Activated CD8-positive, alpha-beta T cell treated with anti-CD3 and anti-CD28 coated beads, Interleukin-2, amount 10 ng/mL, durations not matched to agents 7 days and 5 days (primary cell): ENCODE measurements around the gene VIT. TPM values are rescaled to one million over a fixed set of nuclear protein-coding genes. Genes with fewer than 3 reads are reported as not detected.
"Not testable (repeated sequence)": the region's sequence is repeated elsewhere in the genome, so short reads cannot be mapped to it uniquely, and the experiment has no call there.

Experiments used
- ATAC-seq: fragments of 150-1000 bp; cut with Tn5 transposase; one replicate; pipeline ENCODE4 v1.10.0; 2021; ENCODE audit warnings: moderate library complexity
- CTCF ChIA-PET: fragments of 350-600 bp; sonication (Branson Sonifier 250); formaldehyde crosslinking; loops from one replicate; lab custom pipeline; 2021; ENCODE audit warnings: antibody characterized with exemption; lab: Charles Lee
- POLR2A ChIA-PET: fragments of 350-600 bp; sonication (Branson Sonifier 250); formaldehyde crosslinking; loops from one replicate; lab custom pipeline; 2021; ENCODE audit warnings: antibody characterized with exemption; lab: Charles Lee
- DNase-seq: peaks from one replicate; pipeline ENCODE4 v3.0.0-alpha.2; 2020
- H3K27ac Mint-ChIP-seq: one replicate; pipeline ENCODE4 v1.8.0; 2021; ENCODE audit warnings: mild to moderate bottlenecking, mixed read lengths
- H3K27me3 Mint-ChIP-seq: one replicate; pipeline ENCODE4 v1.8.0; 2021; ENCODE audit warnings: low read depth, mixed read lengths
- H3K36me3 Mint-ChIP-seq: one replicate; pipeline ENCODE4 v1.8.0; 2021; ENCODE audit warnings: low read depth, mixed read lengths
- H3K4me1 Mint-ChIP-seq: one replicate; pipeline ENCODE4 v1.8.0; 2021; ENCODE audit warnings: low read depth, mixed read lengths
- H3K4me3 Mint-ChIP-seq: one replicate; pipeline ENCODE4 v1.8.0; 2021; ENCODE audit warnings: mild to moderate bottlenecking, mixed read lengths
- H3K9me3 Mint-ChIP-seq: one replicate; pipeline ENCODE4 v1.8.0; 2022; ENCODE audit warnings: mixed read lengths; ENCODE audit not compliant: insufficient read depth
- total RNA-seq, 2 experiments: library from RNA; stranded (reverse); gene quantifications; one replicate each; pipeline ENCODE4 v1.2.3, GENCODE V29; 2021

The VIT gene
- total RNA-seq, 2 experiments from 2014 or later, result not detected

GRCh38 chr2:36820942-36821605 is 124.6 kb downstream of the VIT start:
- CTCF ChIA-PET, result interaction anchor here (1.1 kb wide), 1 partner anchor 9 kb away, joined by 5 read pairs; no protein-coding TSS in a partner anchor
- no peak overlapping the region for H3K27ac Mint-ChIP-seq
- no peaks in the 10 kb centered on the region for H3K36me3 Mint-ChIP-seq
- DNase-seq, result no peak
- ATAC-seq, result no peak
- H3K27me3 Mint-ChIP-seq, result peaks cover 2% of the 10 kb centered on the region
- no peak overlapping the region for H3K4me3 Mint-ChIP-seq
- no peaks in the 10 kb centered on the region for H3K4me1 Mint-ChIP-seq
- POLR2A ChIA-PET, result no interaction called here
- no peaks in the 10 kb centered on the region for H3K9me3 Mint-ChIP-seq

- peaks cover 14% of the 10 kb centered on the region for H3K27me3 Mint-ChIP-seq
- H3K27ac Mint-ChIP-seq, result no peak overlapping the region
- DNase-seq, result no peak
- no peaks in the 10 kb centered on the region for H3K4me1 Mint-ChIP-seq
- CTCF ChIA-PET, result no interaction called here
- no peak overlapping the region for H3K4me3 Mint-ChIP-seq
- no peak for ATAC-seq
- POLR2A ChIA-PET, result no interaction called here
- no peaks in the 10 kb centered on the region for H3K36me3 Mint-ChIP-seq
- H3K9me3 Mint-ChIP-seq, result no peaks in the 10 kb centered on the region
These were observed 127.4 kb downstream of the VIT start for GRCh38 chr2:36823862-36824261.

- ATAC-seq, result no peak
- H3K9me3 Mint-ChIP-seq, result no peaks in the 10 kb centered on the region
- H3K36me3 Mint-ChIP-seq, result no peaks in the 10 kb centered on the region
- CTCF ChIA-PET, result no interaction called here
- no peaks in the 10 kb centered on the region for H3K4me1 Mint-ChIP-seq
- no peak overlapping the region for H3K4me3 Mint-ChIP-seq
- no peak for DNase-seq
- POLR2A ChIA-PET, result no interaction called here
- no peak overlapping the region for H3K27ac Mint-ChIP-seq
- H3K27me3 Mint-ChIP-seq, result peaks cover 15% of the 10 kb centered on the region
These were observed 127.8 kb downstream of the VIT start for GRCh38 chr2:36824273-36824672.

DNA sequence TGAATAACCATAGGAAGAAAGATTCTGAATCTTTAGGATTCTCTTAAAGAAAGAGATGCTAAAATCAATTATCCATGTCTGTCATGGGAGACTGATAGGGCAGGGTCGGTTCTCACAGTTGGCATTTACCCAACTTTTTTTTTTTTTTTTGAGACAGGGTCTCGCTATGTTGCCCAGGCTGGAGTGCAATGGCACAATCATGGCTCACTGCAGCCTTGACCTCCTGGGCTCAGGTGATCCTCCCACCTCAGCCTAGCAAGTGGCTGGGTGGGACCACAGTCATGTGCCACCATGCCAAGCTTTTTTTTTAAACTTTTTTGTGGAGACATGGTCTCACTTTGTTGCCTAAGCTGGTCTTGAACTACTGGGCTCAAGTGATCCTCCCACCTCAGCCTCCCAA is 128.2 kb downstream of the VIT start:
- POLR2A ChIA-PET, H3K9me3 Mint-ChIP-seq, H3K36me3 Mint-ChIP-seq, H3K27ac Mint-ChIP-seq, H3K4me3 Mint-ChIP-seq, ATAC-seq, DNase-seq, H3K4me1 Mint-ChIP-seq, CTCF ChIA-PET: not testable (repeated sequence)
- peaks cover 15% of the 10 kb centered on the region for H3K27me3 Mint-ChIP-seq

DNA sequence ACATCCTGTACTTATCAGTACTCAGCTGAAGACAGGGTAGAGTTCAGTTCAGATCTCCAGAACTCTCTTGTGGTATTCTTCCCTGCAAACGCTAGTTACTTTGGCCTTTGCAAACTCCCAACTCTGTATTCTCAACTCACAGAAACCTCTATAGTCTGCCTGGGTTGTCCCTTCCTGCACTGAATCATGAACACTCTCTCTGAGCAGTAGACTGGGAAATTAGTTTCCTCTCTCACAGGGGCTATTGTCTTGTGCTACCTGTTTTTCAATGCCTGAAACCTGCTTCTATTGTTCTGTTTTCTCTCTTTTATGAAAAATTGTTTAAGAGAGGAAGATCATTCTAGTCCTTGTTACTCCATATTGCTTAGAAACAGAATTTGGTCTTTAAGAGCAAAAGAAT is 134.7 kb downstream of the VIT start:
- Mint-ChIP-seq H3K9me3 (no peaks in the 10 kb centered on the region), H3K27ac (no peak overlapping the region), H3K4me1 (peaks cover 10% of the 10 kb centered on the region), H3K36me3 (no peaks in the 10 kb centered on the region), H3K4me3 (no peak overlapping the region), H3K27me3 (peaks cover 21% of the 10 kb centered on the region)
- POLR2A ChIA-PET, result no interaction called here
- CTCF ChIA-PET, result interaction anchor here (1.3 kb wide), 1 partner anchor 46 kb away, joined by 4 read pairs; no protein-coding TSS in a partner anchor
- ATAC-seq, result no peak
- no peak for DNase-seq

GRCh38 chr2:36834203-36834602 is 137.7 kb downstream of the VIT start:
- no peak overlapping the region for H3K4me3 Mint-ChIP-seq
- no peak for DNase-seq
- ChIA-PET POLR2A (no interaction called here), CTCF (no interaction called here)
- H3K27me3 Mint-ChIP-seq, result peaks cover 8% of the 10 kb centered on the region
- no peaks in the 10 kb centered on the region for H3K36me3 Mint-ChIP-seq
- no peaks in the 10 kb centered on the region for H3K9me3 Mint-ChIP-seq
- no peak overlapping the region for H3K27ac Mint-ChIP-seq
- ATAC-seq, result no peak
- H3K4me1 Mint-ChIP-seq, result peaks cover 10% of the 10 kb centered on the region

DNA sequence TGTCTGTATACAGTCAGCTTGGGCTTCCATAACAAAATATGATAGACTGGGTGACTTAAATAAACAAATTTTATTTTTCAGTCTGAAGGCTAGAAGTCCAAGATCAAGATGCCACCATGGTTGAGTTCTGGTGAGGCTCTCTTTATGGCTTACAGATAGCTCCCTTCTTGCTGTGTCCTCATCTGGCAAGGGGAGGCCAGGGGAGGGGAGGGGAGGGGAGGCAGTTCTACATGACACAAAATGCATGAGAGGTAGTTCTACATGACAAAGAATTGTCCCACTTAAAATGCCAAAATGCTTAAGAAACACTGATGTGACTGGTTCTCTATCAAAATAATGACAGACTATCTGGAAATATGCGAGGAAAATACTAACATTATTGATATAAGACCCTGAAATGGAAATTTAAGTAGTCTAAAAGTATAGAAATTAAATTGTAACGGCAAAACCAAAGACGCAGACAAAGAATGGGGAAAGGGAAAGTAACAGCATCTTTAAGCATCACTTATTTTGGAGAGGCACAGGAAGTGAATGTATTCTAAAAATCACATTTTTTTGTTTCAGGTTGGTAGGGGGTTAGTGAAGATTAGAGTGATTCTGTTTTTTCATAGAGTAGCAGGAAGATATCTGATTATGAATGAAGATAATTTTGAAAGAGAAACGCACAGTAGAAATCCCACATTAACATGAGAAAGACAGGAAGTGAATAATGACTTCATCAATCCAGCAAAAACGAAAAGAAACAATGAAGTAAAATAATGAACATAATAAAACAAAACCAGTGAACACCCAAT is 138.4 kb downstream of the VIT start:
- H3K4me1 Mint-ChIP-seq, result peaks cover 10% of the 10 kb centered on the region
- ATAC-seq (no peak), DNase-seq (no peak)
- H3K27ac Mint-ChIP-seq, result peak overlapping the region; percentile 27
- H3K36me3 Mint-ChIP-seq, result no peaks in the 10 kb centered on the region
- peaks cover 8% of the 10 kb centered on the region for H3K27me3 Mint-ChIP-seq
- CTCF ChIA-PET, result no interaction called here
- POLR2A ChIA-PET, result no interaction called here
- no peaks in the 10 kb centered on the region for H3K9me3 Mint-ChIP-seq
- no peak overlapping the region for H3K4me3 Mint-ChIP-seq

DNA sequence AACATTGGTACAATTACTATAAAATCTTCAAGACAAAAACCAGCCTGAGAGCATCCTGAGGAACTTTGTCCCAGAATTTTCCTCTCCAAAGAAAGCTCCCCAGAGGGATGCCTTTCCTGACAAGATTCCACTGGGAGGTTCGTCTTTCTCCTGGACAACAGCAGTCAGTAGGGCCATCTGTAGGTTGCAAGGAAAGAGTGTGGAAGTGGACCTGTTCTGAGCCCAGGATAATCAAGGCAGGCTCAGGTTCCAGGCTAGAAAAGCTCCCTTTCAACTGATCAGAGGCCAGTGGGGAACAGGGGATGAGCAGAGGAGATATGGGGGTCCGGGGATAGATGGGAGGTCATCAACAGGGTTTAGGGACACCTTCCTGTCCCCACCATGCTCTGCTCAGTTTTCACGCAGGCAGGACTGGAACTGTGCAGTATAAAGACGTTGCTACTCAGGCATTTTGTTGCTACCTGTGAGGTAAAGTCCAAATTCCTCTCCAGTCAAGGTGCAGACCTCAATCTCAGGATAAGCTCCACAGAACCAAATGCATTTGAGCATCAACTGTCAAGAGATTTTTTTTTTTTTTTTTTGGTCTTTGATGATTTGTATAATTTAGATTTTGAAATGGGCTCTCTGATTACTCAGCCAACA is 143.6 kb downstream of the VIT start:
- peaks cover 13% of the 10 kb centered on the region for H3K36me3 Mint-ChIP-seq
- no peak overlapping the region for H3K4me3 Mint-ChIP-seq
- no peaks in the 10 kb centered on the region for H3K9me3 Mint-ChIP-seq
- H3K4me1 Mint-ChIP-seq, result peaks cover 6% of the 10 kb centered on the region
- DNase-seq (no peak), ATAC-seq (no peak)
- POLR2A ChIA-PET, result no interaction called here
- H3K27ac Mint-ChIP-seq, result no peak overlapping the region
- H3K27me3 Mint-ChIP-seq, result no peaks in the 10 kb centered on the region
- CTCF ChIA-PET, result no interaction called here

DNA sequence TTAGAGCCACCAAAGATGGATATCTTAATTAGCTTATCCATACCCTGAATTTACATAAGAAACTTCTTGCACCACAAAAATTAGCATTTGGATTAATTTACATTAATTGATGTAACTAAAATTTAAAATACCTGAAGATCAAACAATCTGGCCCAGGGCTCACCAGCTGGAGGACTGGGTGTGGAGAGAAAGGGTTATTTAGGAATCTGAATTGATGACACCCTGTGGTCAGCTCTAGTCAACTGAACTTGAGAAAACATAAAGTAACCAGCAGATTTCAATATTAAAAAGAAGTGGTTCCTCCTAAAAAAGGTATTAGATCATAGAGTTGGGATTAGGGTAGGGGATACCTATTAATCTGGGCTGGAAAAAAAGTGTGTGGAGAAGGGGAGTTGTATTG is 147.3 kb downstream of the VIT start:
- peaks cover 22% of the 10 kb centered on the region for H3K36me3 Mint-ChIP-seq
- ChIA-PET CTCF (no interaction called here), POLR2A (no interaction called here)
- no peak overlapping the region for H3K4me3 Mint-ChIP-seq
- DNase-seq (no peak), ATAC-seq (no peak)
- H3K4me1 Mint-ChIP-seq, result no peaks in the 10 kb centered on the region
- H3K27ac Mint-ChIP-seq, result no peak overlapping the region
- no peaks in the 10 kb centered on the region for H3K9me3 Mint-ChIP-seq
- no peaks in the 10 kb centered on the region for H3K27me3 Mint-ChIP-seq

DNA sequence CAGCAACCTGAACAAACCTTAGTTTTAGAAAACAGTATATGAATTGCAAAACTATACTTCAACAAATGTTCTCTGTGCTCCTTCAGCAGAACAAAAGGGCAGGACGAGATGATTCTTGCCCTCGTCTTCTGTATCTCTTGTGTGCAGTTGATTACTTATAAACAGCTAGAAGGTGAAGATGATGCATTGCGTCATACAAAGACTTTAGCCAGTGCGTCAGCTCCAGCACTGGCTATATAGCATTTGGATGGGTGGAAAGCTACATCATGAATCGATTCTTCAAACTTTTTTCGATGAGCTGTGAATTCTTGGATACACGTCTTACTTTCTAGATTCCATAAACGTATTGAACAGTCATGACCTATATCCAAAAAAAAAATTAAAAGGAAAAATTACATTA is 152.8 kb downstream of the VIT start:
- ChIA-PET POLR2A (no interaction called here), CTCF (interaction anchor here (0.7 to 1.7 kb wide), 2 partner anchors 70 to 112 kb away, joined by 3 to 10 read pairs; no protein-coding TSS in a partner anchor)
- no peaks in the 10 kb centered on the region for H3K9me3 Mint-ChIP-seq
- peaks cover 33% of the 10 kb centered on the region for H3K36me3 Mint-ChIP-seq
- no peak overlapping the region for H3K4me3 Mint-ChIP-seq
- no peaks in the 10 kb centered on the region for H3K4me1 Mint-ChIP-seq
- DNase-seq (no peak), ATAC-seq (no peak)
- no peak overlapping the region for H3K27ac Mint-ChIP-seq
- no peaks in the 10 kb centered on the region for H3K27me3 Mint-ChIP-seq

DNA sequence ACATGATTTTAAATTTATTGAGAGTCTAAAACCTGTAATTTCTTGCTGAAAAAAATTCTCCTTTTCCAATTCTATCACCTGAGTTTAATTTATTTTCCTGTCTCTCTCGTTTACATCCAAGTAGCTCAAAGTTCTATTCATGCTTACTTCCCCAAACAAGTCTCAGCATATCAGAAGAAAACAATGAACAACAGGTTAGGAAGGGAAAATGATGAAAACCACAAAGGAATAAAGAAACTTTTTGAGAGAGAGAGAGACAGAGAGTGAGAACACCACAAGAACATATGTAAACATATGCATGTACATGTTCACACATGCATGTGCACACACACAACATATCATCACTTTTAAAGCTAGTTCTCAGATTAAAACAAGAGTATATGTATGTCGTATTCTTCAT is 157.7 kb downstream of the VIT start:
- H3K9me3 Mint-ChIP-seq, result no peaks in the 10 kb centered on the region
- H3K4me1 Mint-ChIP-seq, result peaks cover 10% of the 10 kb centered on the region
- ChIA-PET POLR2A (no interaction called here), CTCF (no interaction called here)
- ATAC-seq, result no peak
- DNase-seq, result no peak
- peaks cover 50% of the 10 kb centered on the region for H3K36me3 Mint-ChIP-seq
- H3K27ac Mint-ChIP-seq, result no peak overlapping the region
- H3K4me3 Mint-ChIP-seq, result no peak overlapping the region
- no peaks in the 10 kb centered on the region for H3K27me3 Mint-ChIP-seq

- ATAC-seq, result no peak
- no peak for DNase-seq
- Mint-ChIP-seq H3K4me3 (no peak overlapping the region), H3K27ac (no peak overlapping the region), H3K4me1 (peaks cover 11% of the 10 kb centered on the region), H3K9me3 (no peaks in the 10 kb centered on the region), H3K36me3 (peaks cover 45% of the 10 kb centered on the region), H3K27me3 (no peaks in the 10 kb centered on the region)
- ChIA-PET CTCF (interaction anchor here (1.5 kb wide), 1 partner anchor 66 kb away, joined by 3 read pairs; no protein-coding TSS in a partner anchor), POLR2A (no interaction called here)
These were observed 158.9 kb downstream of the VIT start for GRCh38 chr2:36855429-36855828.
